GDM1 (cell line): ENCODE measurements around the gene MYO5B.

ENCODE experiments used
- DNase-seq: peaks from one replicate; lab custom pipeline; 2025; lab: John Stamatoyannopoulos, UW

MYO5B gene

DNA sequence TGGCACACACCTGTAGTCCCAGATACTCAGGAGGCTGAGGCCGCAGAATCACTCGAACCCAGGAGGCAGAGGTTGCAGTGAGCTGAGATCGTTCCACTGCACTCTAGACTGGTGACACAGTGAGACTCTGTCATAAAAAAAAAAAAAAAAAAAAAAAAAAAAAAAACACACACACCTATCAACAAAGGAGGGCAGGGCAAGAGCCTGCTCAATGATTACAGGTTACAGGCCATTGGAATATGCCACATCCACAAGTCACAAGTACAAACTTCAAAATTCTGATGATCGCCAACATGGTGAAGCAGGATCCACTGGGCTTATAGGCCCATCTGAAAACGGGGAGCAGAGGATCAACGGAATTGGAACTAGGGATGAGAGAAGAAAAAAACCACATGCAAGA, 6.3 kb downstream of the MYO5B start:
- DNase-seq, result no peak

DNA sequence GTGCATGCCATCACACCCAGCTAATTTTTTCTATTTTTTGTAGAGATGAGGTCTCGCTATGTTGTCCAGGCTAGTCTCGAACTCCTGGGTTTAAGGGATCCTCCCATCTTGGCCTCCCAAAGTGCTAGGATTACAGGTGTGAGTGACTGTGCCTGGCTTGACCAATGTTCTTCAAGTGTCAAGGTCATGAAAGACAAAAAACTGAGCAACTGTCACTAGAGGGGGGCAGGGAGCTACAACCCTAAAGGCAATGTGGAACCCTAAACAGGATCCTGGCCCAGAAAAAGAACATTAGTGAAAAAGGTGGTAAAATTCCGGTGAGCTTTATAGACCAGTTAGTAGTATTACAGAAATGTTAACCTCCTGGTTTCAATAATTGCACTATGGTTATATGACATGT, 7.3 kb downstream of the MYO5B start:
- DNase-seq, result no peak

DNA sequence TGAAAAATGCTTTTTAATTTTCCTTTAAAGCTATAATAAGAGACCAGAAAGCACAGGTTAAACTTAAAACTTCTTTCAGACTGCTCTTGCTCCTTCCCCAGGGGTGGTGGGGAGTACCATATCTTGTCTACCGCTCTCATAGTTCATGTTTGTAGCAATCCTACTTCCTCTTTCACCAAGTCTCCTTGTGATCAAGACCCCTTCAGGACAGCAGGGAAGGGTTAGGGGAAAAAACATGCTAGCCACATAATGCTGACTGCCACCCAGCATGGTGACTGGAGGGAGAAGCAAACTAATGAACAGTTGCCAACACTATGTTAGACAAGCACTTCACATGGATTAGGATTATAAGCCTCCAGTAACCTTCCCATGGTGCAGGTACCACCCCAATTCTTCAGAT, 8.6 kb downstream of the MYO5B start:
- DNase-seq, result no peak

DNA sequence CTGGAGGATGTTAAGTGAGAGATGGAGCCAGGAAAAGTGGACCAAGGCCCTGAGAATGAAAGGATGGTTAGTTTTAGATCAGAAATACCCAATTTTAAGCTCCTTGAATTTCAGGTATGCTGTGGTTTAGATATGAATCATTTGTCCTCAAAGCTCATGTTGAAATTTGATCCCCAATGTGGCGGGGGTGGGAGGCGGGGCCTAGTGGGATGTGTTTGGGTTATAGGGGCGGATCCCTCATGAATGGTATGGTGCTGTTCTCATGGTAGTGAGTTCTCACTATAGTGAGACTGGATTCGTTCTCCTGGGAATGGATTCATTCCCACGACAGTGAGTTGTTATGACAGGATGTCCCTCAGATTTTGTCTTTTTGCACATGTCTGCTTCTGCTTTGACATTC, 11.4 kb downstream of the MYO5B start:
- no peak for DNase-seq

DNA sequence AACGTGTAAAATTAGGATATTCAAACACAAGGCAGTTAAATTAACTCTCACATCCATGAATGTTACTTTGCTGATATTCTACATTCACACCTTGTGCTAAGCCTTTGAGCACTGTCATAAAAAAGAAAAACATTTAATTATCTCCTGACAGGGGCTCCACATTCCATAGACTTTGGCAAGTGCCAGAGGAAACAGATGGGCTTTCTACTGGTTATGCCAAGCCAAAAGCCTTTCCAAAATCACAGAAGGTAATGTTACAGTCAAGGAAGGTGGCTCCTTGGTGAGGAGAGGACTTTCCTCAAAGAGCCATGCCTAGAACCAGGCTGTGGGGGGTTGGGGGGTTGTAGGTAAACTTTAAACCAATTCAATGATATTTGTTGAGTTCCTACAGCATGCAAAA, 12.4 kb downstream of the MYO5B start:
- no peak for DNase-seq

DNA sequence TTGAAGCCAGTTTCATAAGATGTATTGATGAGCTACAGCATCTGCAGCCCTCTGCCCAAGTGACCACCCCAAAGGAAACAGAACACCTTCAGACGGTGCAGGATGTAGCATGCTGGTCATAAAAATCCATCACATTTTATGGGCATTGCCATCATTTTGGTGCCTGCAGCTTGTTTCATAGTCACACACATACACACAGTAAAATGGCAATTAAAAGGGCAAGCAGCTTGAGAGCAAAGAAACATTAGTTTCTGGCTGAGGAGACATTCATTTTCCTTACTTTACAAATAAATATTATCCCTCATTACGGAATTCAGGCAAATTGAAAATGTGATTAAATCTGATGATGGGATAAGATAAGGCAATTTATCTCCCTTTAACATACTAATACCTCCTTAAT, 13.4 kb downstream of the MYO5B start:
- no peak for DNase-seq

DNA sequence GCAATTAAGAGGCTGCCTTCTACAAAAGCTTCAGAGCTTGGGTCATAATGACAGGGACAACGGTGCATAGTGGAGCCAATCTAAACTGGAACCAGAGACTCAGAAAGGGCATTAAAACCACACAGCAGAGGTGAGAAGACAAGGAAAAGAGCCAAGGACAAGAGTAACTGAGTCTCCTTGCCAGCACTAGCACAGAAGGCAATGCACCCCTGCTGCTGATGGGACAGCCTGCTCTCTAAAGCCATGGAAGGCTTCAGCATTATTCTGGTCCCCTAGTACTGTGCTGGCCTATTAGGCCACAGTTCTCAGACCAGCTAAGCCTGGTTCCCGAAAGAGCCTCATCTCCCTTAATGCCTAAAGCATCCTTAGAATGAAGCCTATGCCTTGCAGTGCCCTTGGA, 15.5 kb downstream of the MYO5B start:
- DNase-seq, result no peak

DNA sequence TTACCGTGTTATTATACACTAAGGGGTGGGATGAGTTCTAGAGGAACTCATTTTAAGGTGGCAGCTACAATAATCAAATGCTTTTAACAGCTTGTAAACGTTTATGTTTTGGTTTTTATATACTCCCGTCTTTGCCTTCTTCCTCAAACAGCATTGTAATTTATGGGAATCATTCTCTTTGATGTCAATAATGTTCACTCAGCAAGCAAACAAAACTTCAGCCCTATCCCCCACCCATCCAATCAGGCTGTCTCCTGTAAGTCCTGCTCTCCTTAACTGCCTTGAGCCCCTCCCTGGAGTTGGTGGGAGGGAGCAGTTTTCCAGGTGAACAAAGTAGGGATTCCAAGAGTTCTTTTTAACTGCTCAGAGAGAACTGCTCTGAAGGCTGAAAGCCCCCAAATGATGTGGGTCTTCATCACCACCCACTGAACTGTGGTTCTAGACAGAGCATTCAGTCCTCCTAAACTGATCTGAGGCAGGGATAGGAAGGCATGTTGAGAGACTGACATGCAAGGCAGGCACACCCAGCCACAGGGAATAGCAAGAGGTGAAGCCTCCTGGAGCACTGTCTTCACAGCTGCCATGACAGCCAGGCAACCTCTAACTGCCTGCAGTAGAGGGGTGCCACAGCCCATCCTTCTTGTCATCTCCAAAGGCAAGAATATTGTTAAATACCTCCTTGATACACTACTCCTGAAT, 17.5 kb downstream of the MYO5B start:
- no peak for DNase-seq

DNA sequence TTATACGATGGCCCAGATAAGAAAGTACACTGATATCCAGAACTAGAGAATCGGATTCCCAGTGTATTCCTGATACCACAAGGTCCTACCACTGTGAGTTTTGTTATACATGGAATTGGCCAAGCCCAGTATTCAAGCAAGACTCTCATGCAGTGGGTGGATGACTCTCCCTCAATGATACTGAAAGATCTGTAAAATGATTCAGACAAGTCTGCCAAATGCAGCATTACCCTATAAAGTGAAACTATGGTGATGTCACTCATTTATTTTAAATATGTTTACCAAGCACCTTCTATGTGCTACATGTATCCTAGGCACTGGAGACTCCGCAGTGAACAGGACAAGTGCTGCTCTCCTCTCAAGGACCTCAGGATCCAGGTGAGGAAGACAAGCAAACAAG, 22.6 kb downstream of the MYO5B start:
- DNase-seq, result no peak

DNA sequence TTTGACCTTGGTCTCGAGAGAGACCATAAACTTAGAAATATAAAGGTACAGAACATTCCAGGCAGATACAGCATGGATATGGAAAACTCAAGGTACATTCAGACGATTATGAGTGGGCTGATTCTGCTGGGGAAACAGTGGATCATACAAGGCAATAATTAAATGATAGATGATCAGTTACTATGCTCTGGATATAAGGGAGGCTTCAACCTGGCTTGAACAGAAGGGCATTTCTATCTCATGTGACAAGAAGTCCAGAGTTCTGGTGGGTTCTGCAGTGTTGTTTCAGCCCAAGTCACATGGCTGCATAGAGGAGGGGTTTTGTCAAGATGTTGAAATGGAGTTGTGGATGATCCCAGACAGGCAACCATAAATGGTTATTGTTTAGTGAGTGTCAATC, 23.5 kb downstream of the MYO5B start:
- no peak for DNase-seq

DNA sequence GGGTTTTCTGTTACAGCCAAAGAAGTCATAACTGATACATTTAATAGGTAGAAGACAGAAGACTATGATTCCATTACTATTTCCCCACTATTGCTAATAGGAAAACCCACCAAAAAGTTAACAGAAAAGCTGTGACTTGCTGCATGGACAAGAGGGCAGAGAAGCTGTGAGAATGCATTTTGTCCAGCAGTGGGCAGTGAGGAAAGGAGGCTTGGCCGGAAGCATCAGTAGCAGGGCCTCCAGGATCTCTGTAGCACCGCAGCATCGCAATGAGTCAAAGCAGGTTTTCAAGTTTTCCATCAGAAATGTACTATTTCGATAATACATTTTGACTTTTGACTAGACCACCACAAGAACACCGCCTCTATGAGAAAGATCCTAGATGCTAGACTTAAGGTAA, 24.9 kb downstream of the MYO5B start:
- DNase-seq, result no peak

DNA sequence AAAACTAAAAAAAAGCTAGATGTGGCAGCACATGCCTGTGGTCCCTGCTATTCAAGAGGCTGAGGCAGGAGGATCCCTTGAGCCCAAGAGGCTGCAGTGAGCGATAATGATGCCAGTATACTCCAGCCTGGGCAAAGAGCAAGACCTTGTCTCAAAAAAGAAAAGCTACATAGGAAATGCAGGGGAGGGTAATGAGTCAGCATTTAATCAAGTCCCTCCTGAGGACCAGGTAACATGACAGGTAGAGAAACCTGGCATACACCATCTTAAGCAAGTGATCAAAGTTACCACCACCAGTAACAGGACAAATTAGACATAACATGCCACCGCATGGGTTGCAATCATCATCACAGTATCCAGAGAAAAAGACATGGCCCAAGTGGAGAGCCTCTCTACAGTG, 25.8 kb downstream of the MYO5B start:
- no peak for DNase-seq

DNA sequence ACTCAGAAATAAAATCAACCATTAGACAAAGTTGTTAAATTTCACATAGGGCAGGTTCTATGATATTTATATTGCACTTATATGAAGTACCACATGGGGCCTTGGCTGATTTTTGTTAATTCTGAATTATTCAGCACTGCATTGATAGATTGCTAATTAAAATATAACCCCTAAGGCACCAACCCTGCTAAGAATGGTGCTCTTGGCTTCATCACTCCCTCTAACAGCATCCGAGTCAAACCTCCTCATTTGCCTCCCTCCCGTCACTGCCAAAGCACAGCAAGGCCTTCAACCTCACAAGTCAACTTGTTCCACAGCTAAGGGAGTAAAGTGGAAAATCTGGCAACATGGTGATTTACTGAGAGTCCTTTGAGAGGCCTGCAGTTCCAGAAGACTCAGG, 27.0 kb downstream of the MYO5B start:
- no peak for DNase-seq

DNA sequence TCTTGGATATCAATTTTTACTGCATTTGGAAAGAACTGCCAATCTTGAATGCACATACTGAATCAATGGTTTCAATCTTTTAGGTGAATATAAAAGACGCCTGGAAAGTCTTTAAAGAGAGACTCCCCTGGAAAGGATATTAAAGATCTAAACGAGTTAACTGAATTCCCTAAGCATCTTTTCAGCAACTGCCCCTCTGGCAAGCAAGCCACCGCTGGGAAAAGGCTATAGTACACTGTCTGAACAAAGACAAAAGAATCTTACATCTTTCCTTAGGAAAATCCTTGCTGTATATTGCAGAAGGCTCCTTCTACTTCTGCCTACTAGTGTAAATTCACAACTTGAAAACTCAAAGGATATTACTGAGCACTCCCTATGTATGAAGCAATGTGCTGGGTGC, 28.0 kb downstream of the MYO5B start:
- no peak for DNase-seq

DNA sequence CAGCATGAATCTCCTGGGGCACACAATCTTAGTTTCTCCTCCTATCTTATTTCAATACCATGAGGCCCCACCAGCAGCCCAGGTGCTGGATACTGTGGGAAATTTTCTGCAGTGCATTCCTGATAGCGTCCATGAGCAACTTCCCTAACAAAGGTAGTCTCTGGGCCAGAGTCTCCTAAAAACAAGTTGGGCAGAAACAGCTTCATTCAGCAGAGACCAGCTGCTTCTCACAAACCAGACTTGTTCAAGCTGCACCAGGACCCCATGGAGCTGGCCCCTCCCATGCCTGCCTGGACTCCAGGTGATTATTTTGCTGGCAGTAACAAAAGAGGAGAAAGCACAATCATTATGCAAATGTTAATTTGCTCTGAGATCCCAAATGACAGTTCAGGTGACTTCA, 31.4 kb downstream of the MYO5B start:
- DNase-seq, result no peak

DNA sequence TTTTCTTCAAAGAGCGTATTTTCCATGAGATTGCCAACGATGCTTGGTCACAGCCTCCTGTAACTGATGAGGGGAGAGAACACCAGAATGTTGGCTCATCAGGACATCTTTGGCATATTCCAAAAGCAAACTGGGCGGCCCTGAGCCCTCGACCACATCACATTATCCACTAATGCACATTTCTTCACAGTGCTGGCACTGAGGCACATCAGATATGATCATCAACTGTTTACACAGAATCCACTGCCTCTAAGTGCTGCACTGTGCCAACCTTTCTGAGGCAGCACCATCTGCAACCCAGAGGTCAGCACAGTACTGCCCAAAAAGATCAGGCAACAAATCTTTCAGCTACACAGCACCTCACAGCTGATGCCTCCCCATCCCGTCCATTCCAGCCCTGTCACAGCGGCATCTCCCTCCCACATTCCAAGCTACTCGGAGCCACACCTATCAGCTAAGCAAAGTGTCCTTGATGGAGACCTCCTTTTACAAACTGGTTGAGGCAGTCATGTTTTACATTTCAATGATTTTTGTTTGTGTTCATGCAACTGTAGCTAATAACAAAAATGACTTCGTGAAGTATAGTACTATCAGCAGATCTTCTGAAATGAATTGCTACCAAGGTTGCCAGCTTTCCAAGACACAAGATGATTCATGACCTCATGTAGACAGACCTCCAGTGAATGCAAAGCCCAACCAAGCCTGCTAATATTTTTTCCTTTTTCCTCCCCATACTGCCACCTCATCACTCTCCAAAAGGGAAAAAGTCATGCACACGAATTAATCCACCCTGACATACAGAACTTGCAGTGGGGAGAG, 32.3 kb downstream of the MYO5B start:
- DNase-seq, result no peak

DNA sequence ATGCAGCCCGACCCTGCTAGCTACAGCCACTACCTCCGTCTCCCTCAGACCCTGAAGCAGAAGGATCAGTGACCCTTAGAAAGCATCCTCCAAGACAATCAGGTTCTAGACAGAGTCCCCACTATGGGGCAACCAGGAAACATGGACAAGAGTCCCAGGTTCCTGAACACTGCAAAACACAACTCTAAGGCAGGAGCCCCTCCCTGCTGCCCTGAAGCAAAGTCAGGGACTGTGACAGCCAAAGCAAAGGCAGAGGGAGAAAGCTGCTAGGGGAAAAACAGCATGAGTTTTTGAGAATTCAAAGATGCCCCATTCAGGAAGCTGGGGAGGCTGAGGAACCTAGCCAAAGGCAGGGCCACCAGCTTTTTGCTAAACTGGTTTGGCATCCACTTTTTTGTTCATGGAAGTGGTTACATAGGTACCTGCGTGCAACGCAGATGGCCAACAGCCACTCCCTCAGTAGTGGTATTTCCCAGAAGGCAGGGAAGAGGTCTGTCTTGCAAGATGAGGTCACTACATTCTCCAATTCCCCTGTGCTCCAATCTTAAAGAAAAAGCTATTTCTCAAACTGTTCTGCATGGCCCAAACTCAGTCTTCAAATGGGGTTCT, 33.2 kb downstream of the MYO5B start:
- no peak for DNase-seq

DNA sequence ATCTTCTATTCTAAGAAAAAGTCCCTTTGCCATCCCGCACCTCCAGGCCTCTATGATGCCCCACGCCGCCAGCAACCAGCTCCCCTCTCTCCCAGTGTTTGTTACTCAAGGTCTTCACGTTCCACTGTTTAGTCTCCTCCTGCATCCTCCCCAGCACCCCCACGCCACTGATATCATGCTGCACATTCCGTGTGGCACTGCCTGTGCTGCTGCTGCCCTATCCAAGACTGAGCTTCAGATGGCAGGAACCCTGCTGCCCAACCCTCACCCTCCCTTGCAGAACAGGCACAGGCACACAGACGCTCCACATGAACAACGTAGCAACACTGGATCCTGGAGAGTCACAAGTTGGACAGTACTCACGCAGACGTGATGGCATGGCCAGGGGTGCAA, 35.3 kb downstream of the MYO5B start:
- DNase-seq, result no peak

DNA sequence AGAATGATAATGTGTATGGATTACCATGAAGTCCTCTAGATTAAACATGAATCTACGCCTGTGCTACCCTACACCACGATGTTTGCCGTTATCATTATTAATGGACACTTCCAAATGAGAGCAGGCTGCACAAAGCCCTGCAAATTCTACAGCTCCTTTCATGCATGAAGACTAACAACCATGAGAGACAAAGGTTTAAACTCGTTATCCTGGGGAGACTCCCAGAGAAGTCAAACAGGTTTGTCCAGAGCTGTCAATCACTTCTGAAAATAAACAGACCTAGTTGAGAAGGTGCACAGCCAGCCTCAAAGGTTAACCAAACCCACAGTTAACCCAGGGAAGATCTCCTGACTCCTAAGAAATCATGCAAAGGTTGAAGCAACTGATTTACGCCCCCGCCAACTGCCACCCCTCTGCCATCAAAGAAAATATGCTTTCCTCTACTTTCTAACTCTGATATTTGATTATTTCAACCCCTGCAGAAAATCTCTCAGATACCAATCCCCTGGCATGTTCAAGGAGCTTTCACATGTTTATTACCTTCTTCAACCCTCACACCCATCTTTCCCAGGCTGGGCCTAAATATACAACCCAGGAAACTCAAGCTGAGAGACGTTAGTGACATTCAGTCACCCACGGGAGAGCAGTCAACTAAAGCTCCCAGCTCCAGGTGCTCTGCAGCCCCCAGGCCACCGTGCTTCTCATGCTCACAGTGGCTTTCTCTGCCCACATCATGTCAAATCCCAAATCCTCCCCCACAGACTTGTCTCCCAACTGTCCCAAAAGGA, 35.9 kb downstream of the MYO5B start:
- DNase-seq, result no peak

DNA sequence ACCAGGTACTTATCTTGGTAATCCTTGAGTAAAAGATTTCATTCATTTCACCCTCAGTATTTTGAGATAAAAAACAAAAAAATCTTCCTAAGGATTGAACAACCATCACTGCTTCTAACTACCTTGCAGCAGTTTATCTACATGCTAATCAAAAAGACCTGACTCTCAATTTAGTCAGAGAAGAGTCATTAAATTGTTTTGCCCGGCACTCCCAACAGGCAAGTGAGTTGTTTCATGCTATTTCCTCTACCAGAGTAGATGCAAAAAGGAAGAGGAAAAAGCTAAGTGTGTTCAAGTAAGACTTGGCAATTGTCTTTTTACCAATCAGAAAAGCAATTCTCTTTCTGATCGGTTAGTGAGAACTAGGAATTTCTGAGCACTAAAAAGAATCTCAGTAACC, 39.5 kb downstream of the MYO5B start:
- DNase-seq, result no peak

DNA sequence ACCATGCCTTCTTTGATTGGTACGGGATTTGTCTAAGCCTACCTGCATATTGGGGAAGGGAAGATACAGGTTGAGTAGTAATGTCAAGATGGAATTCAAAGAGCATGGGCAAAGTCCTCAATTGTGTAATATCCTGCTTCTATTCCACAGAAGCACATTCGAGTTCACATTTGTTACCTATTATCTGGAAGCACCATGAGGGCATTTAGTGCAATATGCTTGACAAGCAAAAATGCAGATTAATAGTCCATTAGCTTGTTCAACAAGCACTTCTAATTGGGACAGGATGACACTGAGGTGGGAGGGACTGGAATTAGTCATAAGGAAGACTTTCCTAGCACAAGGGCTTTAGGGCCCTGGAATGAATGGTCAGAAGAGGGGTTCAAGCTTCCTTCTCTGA, 40.5 kb downstream of the MYO5B start:
- no peak for DNase-seq

DNA sequence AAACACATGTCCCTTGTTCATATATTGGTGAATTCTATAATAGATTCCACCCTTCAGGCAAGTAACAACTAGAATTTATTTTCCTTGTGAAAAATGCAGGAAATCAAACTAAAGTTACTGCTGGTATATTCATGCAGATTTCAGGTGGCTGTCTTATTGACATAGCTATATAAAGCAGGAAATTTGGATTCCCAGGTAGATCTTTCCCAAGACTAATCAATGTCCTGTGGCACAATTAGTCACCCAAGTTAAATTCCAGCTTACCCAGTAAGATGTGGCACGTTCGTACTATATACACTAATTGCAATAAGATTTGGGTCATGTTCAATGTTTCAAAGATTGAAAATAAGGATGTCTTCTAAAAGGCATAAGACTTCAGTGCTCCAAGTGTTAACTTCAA, 42.0 kb downstream of the MYO5B start:
- DNase-seq, result no peak

DNA sequence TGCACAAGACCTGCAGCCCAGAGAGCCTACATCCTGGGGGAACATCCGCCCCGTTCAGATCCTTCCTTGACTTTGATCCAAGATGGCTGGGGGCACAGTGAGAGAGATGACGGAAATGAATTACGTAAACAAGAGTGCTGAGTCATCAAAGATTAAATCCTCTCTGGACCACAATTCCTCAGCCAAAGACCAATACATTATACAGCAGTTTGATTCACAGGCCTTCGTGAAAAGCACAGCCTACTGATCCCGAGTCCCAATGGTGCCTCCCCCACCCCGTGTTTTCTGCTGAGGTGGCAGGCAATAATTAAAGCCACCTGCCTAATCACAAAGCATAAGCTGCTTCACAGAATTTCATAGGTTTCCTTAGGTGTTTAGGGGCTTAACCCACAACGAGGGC, 43.0 kb downstream of the MYO5B start:
- no peak for DNase-seq
